ENCODE data around the gene PPP2R5D. TPM values are rescaled to one million over a fixed set of nuclear protein-coding genes. Genes with fewer than 3 reads are reported as not detected.

The PPP2R5D gene
- polyA plus RNA-seq, 1 experiment: 59.5 TPM

GRCh38 chr6:43024436-43024835, 40.1 kb downstream of the PPP2R5D start:
- no peak overlapping the region for H3K27ac ChIP-seq (ENCODE audit: low read depth, low read length)
- H3K4me3 ChIP-seq (ENCODE audit: low read depth, low read length): no peak overlapping the region
- no peaks in the 10 kb centered on the region for H3K27me3 ChIP-seq (ENCODE audit: control insufficient read depth, insufficient read depth, low read length)
- H3K9me3 ChIP-seq (ENCODE audit: control insufficient read depth, insufficient read depth, low read length): no peaks in the 10 kb centered on the region
- ChIA-PET POLR2A (interaction anchor here (0.6 kb wide), 1 partner anchor 145 kb away, joined by 3 read pairs; the partner anchor contains the start of gene RPL7L1), CTCF (no interaction called here)
- DNase-seq (ENCODE audit: low read depth, low spot score): no peak
- TF ChIP-seq, protein P1, sequence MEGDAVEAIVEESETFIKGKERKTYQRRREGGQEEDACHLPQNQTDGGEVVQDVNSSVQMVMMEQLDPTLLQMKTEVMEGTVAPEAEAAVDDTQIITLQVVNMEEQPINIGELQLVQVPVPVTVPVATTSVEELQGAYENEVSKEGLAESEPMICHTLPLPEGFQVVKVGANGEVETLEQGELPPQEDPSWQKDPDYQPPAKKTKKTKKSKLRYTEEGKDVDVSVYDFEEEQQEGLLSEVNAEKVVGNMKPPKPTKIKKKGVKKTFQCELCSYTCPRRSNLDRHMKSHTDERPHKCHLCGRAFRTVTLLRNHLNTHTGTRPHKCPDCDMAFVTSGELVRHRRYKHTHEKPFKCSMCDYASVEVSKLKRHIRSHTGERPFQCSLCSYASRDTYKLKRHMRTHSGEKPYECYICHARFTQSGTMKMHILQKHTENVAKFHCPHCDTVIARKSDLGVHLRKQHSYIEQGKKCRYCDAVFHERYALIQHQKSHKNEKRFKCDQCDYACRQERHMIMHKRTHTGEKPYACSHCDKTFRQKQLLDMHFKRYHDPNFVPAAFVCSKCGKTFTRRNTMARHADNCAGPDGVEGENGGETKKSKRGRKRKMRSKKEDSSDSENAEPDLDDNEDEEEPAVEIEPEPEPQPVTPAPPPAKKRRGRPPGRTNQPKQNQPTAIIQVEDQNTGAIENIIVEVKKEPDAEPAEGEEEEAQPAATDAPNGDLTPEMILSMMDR (IDR thresholded peaks at IDR 0.05; ENCODE audit: low read depth, low read length): no peak

- H3K27ac ChIP-seq (ENCODE audit: low read depth, low read length): peak overlapping the region; percentile 11
- no peaks in the 10 kb centered on the region for H3K9me3 ChIP-seq (ENCODE audit: control insufficient read depth, insufficient read depth, low read length)
- no peak for DNase-seq (ENCODE audit: low read depth, low spot score)
- H3K4me3 ChIP-seq (ENCODE audit: low read depth, low read length): no peak overlapping the region
- CTCF ChIA-PET: no interaction called here
- TF ChIP-seq, protein P1 (IDR thresholded peaks at IDR 0.05; ENCODE audit: low read depth, low read length): no peak
- POLR2A ChIA-PET: interaction anchor here (0.6 kb wide), 1 partner anchor 129 kb away, joined by 3 read pairs; no protein-coding TSS in a partner anchor
- no peaks in the 10 kb centered on the region for H3K27me3 ChIP-seq (ENCODE audit: control insufficient read depth, insufficient read depth, low read length)
These were observed 42.0 kb downstream of the PPP2R5D start for GRCh38 chr6:43026365-43026764.

GRCh38 chr6:43029120-43029519, 44.8 kb downstream of the PPP2R5D start:
- TF ChIP-seq, protein P1 (IDR thresholded peaks at IDR 0.05; ENCODE audit: low read depth, low read length): no peak
- DNase-seq (ENCODE audit: low read depth, low spot score): no peak
- peak overlapping the region; percentile 11 for H3K27ac ChIP-seq (ENCODE audit: low read depth, low read length)
- no peak overlapping the region for H3K4me3 ChIP-seq (ENCODE audit: low read depth, low read length)
- ChIA-PET CTCF (interaction anchor here (1.0 kb wide), 1 partner anchor 33 kb away, joined by 3 read pairs; no protein-coding TSS in a partner anchor), POLR2A (interaction anchor here (0.6 to 1.5 kb wide), 2 partner anchors 25 to 135 kb away, joined by 4 to 5 read pairs; partner anchors contain the start of gene CUL7)
- no peaks in the 10 kb centered on the region for H3K9me3 ChIP-seq (ENCODE audit: control insufficient read depth, insufficient read depth, low read length)
- H3K27me3 ChIP-seq (ENCODE audit: control insufficient read depth, insufficient read depth, low read length): no peaks in the 10 kb centered on the region

DNA sequence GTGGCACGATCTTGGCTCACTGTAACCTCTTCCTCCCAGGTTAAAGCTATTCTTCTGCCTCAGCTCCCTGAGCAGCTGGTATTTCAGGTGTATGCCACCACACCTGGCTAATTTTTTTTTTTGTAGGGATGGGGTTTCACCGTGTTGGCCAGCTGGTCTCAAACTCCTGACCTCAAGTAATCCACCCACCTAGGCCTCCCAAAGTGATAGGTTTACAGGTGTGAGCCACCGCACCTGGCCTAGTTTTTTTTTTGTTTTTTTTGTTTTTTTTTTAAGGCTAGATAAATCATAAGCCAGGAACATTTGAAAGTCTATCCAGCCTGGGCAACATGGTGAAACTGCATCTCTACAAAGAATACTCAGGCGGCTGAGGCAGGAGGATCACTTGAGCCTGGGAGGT, 48.0 kb downstream of the PPP2R5D start:
- Histone ChIP-seq H3K27ac (ENCODE audit: low read depth, low read length) (no peak overlapping the region), H3K9me3 (ENCODE audit: control insufficient read depth, insufficient read depth, low read length) (no peaks in the 10 kb centered on the region), H3K4me3 (ENCODE audit: low read depth, low read length) (no peak overlapping the region), H3K27me3 (ENCODE audit: control insufficient read depth, insufficient read depth, low read length) (no peaks in the 10 kb centered on the region)
- ChIA-PET POLR2A (interaction anchor here (0.7 to 1.9 kb wide), 3 partner anchors 11 to 142 kb away, joined by 4 to 12 read pairs (median 6); partner anchors contain the start of genes KLHDC3 and RRP36), CTCF (interaction anchor here (1.2 to 1.9 kb wide), 2 partner anchors 111 to 131 kb away, joined by 3 to 5 read pairs; no protein-coding TSS in a partner anchor)
- DNase-seq (ENCODE audit: low read depth, low spot score): no peak
- TF ChIP-seq, protein P1 (IDR thresholded peaks at IDR 0.05; ENCODE audit: low read depth, low read length): no peak

GRCh38 chr6:43033496-43034189, 49.3 kb downstream of the PPP2R5D start:
- no peak for DNase-seq (ENCODE audit: low read depth, low spot score)
- TF ChIP-seq, protein P1 (IDR thresholded peaks at IDR 0.05; ENCODE audit: low read depth, low read length): no peak
- no peak overlapping the region for H3K27ac ChIP-seq (ENCODE audit: low read depth, low read length)
- no peaks in the 10 kb centered on the region for H3K9me3 ChIP-seq (ENCODE audit: control insufficient read depth, insufficient read depth, low read length)
- POLR2A ChIA-PET: interaction anchor here (1.5 to 1.9 kb wide), 2 partner anchors 12 to 19 kb away, joined by 6 to 12 read pairs; partner anchors contain the start of genes KLHDC3 and RRP36
- no peak overlapping the region for H3K4me3 ChIP-seq (ENCODE audit: low read depth, low read length)
- H3K27me3 ChIP-seq (ENCODE audit: control insufficient read depth, insufficient read depth, low read length): no peaks in the 10 kb centered on the region
- CTCF ChIA-PET: interaction anchor here (0.6 to 1.9 kb wide), 3 partner anchors 10 to 133 kb away, joined by 3 to 6 read pairs (median 5); no protein-coding TSS in a partner anchor

All from AG04450 (cell line).